Measurements from ENCODE around the gene TMEM248. TPM values are rescaled to one million over a fixed set of nuclear protein-coding genes. Genes with fewer than 3 reads are reported as not detected.
"Not testable (repeated sequence)": the region's sequence is repeated elsewhere in the genome, so short reads cannot be mapped to it uniquely, and the experiment has no call there.

TMEM248 gene
- total RNA-seq, 1 donor from 2014 or later = 154 TPM

DNA sequence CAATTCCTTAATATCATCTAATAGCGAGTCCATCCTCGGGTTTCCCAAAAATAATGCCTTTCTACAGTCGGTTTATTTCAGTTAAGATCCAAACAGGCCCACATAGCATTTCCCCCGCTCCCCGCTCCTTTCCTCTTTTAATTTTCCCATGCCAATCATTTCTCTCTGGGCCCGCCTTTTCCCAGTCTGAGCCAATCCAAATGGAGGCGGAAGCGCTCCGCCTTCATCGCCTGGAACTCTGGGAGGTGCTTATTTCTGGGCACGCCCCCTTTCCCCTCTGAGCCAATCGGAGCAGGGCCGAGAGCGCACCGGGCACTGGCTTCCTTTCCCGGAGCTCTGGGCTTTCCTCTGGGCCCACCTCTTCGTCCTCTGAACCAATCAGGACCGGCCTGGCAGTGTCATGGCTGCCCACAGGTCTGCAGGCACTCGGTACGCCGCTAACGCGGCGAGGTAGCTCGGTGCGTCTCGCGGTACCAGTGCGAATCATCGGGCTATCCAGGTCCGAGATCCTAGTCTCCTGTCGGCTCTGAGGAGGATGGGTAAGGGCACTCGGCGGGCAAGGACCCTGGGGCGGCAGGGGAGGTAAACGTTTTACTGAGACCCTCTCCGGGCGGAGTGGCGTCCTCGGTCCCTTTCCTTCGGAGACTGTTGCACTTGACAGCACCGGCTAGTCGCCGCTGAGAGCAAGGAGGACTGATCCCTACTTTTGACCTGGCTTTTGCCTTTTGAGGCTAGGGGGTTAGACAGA, 75.6 kb downstream of the TMEM248 start, which contains the start of gene TYW1:
Gene TYW1, plus strand, starts transcription at position 390 of the 748 bp plus-strand sequence. Its CDS starts 146 bp downstream, at position 536.
- peak; percentile 100 for DNase-seq (ENCODE audit: low read depth)

DNA sequence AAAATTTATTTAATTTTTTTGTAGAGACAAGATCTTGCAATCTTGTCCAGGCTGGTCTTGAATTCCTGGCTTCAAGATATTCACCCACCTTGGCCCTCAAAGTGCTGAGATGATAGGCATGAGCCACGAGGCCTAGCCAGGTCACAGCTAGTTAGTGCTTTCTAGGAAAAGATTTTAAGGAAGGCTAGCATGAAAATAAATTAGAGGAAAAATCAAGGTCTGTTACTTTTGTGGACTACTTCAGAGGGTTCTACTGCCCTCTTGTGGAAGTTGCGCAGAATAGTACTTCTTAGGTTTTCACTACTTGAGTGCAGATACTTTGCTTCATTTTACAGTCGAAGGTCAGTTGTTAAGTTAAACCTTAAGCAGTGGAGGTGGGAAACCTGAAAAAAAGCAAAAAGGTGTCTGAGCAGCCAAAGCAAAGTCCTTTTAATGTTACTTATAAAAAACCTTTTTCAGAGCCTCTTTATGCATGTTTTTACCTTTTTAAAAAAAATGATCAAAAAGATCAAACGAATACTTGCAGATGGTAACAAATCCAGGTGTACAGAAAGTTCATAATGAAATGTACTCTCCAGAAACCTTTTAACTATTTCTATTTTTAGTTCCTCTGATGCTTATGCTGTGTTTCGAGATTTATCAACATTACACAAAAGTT, 79.7 kb downstream of the TMEM248 start:
- DNase-seq (ENCODE audit: low read depth) = peak; percentile 47

DNA sequence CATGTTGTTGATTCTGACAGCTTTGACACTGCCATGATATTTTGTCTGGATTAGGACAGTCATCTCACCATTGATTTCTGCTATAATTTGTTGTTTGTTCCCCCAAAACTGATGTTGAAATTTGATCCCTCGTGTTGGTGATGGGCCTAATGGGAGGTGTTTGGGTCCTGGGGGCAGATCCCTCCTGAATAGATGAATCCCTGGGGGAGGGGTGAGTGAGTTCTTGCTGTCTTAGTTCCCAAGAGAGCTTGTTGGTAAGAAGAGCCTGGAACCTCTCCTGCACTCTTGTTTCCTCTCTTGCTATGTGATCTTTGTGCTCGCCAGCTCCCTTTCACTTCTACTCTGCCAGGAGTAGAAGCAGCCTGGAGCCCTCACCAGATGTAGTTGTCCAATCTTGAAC, 83.1 kb downstream of the TMEM248 start:
- DNase-seq (ENCODE audit: low read depth) = not testable (repeated sequence)

DNA sequence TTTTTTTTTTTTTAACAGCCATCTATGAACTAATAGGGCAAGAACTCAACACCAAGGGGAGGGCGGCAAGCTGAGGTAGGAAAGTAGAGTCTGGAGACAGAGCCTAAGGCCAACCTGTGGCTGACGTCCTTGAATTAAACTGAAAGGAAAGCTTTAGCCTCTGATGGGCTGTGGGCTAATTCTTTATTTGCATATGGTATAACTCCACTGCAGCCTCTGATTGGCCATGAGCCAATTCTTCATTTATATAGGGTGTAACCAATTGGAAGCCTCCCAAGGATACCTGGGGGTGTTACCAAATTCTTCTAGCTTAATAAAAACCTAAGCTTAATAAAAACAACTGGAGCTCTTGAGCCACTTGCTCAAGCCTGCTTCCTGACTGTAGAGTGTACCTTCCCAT, 85.9 kb downstream of the TMEM248 start:
- DNase-seq (ENCODE audit: low read depth) = no peak

Other genes starting within 250 kb of the TMEM248 start
- 40.7 and 48.1 TPM in 2 replicates for gene RABGEF1, start 180.5 kb upstream of the TMEM248 start, total RNA-seq
- gene SBDS, start 74.4 kb downstream of the TMEM248 start, total RNA-seq = 456 and 500 TPM in 2 replicates
- 25.2 and 42.2 TPM in 2 replicates for gene TYW1, start 75.6 kb downstream of the TMEM248 start, total RNA-seq

All from myocyte (in vitro differentiated cells).